CD14-positive monocyte (primary cell): Measurements from ENCODE around the gene ZNF800. TPM values are rescaled to one million over a fixed set of nuclear protein-coding genes. Genes with fewer than 3 reads are reported as not detected.

Source experiments
- DNase-seq, 3 donors: peaks; one replicate each; pipeline ENCODE4 v3.0.0-alpha.2; 2011 to 2022
- H2AFZ ChIP-seq: 2 replicates; pipeline ENCODE4 v1.6.0; 2012; ENCODE audit warnings: mild to moderate bottlenecking, low read depth, low read length, inconsistent platforms; ENCODE audit not compliant: insufficient read depth, poor library complexity, severe bottlenecking
- H3K27ac ChIP-seq, 2 donors: 1 replicate in 1 of 2; 2 replicates in 1 of 2; pipeline ENCODE4 v1.5.1; 2012 to 2013; ENCODE audit warnings: low read length in 2 of 2, control low read depth in 1 of 2, inconsistent platforms in 1 of 2, low read depth in 1 of 2, mild to moderate bottlenecking in 1 of 2
- H3K27me3 ChIP-seq, 2 donors: one replicate each; pipeline versions ENCODE4 v1.6.0 to v1.6.1; 2011 to 2013; ENCODE audit warnings: low read length in 2 of 2; ENCODE audit not compliant: control insufficient read depth in 2 of 2, insufficient read depth in 2 of 2
- H3K36me3 ChIP-seq, 2 donors: replicated peaks in 1 of 2; 1 replicate in 1 of 2; 2 replicates in 1 of 2; pipeline versions ENCODE4 v1.5.1 to v1.6.1; 2012 to 2013; ENCODE audit warnings: low read length in 2 of 2, control low read depth in 1 of 2, inconsistent platforms in 1 of 2, mild to moderate bottlenecking in 1 of 2; ENCODE audit not compliant: insufficient read depth in 2 of 2, control insufficient read depth in 1 of 2
- H3K4me1 ChIP-seq, 2 donors: 1 replicate in 1 of 2; 2 replicates in 1 of 2; pipeline versions ENCODE4 v1.5.1 to v1.6.1; 2012 to 2013; ENCODE audit warnings: low read length in 2 of 2, control low read depth in 1 of 2, inconsistent platforms in 1 of 2, mild to moderate bottlenecking in 1 of 2, moderate library complexity in 1 of 2; ENCODE audit not compliant: insufficient read depth in 2 of 2, control insufficient read depth in 1 of 2
- H3K4me2 ChIP-seq: replicated peaks from 2 replicates; pipeline ENCODE3; 2012; ENCODE audit warnings: low read length, moderate library complexity, mild to moderate bottlenecking; ENCODE audit not compliant: poor library complexity, severe bottlenecking; ENCODE audit errors: extremely low read depth
- H3K4me3 ChIP-seq, 3 experiments: fragments of 200-600 bp in 1 of 3; sonication (generic) in 1 of 3; replicated peaks in 1 of 3; 1 replicate in 2 of 3; 2 replicates in 1 of 3; pipeline ENCODE4 v1.5.1; 2011 to 2013; ENCODE audit warnings: low read length in 3 of 3, mild to moderate bottlenecking in 3 of 3, control low read depth in 2 of 3, low read depth in 2 of 3, inconsistent platforms in 1 of 3, moderate library complexity in 1 of 3
- H3K79me2 ChIP-seq: 2 replicates; pipeline ENCODE4 v1.6.0; 2012; ENCODE audit warnings: mild to moderate bottlenecking, control low read depth, inconsistent platforms, low read length, moderate library complexity; ENCODE audit not compliant: insufficient read depth
- H3K9ac ChIP-seq: 2 replicates; pipeline ENCODE4 v1.6.0; 2017; ENCODE audit warnings: low read length, mild to moderate bottlenecking; ENCODE audit not compliant: insufficient read depth, poor library complexity, severe bottlenecking
- H3K9me3 ChIP-seq, 2 donors: replicated peaks in 1 of 2; 1 replicate in 1 of 2; 2 replicates in 1 of 2; pipeline versions ENCODE4 v1.5.1 to v1.6.1; 2012 to 2013; ENCODE audit warnings: low read length in 2 of 2, control low read depth in 1 of 2; ENCODE audit not compliant: control insufficient read depth in 1 of 2, insufficient read depth in 1 of 2
- H4K20me1 ChIP-seq: 2 replicates; pipeline ENCODE4 v1.6.0; 2012; ENCODE audit warnings: mild to moderate bottlenecking, low read length, control low read depth, moderate library complexity; ENCODE audit not compliant: insufficient read depth
- H3K27ac Mint-ChIP-seq, 7 donors: one replicate each; pipeline ENCODE4 v1.8.0; 2020; ENCODE audit warnings: mild to moderate bottlenecking in 7 of 7, mixed read lengths in 7 of 7, moderate library complexity in 6 of 7, inconsistent platforms in 2 of 7
- H3K27me3 Mint-ChIP-seq, 3 donors: one replicate each; pipeline ENCODE4 v1.8.0; 2021 to 2022; ENCODE audit warnings: low read depth in 3 of 3, mild to moderate bottlenecking in 3 of 3, mixed read lengths in 3 of 3, moderate library complexity in 3 of 3, inconsistent platforms in 1 of 3
- H3K36me3 Mint-ChIP-seq, 2 donors: one replicate each; pipeline ENCODE4 v1.8.0; 2020; ENCODE audit warnings: mixed read lengths in 2 of 2, inconsistent platforms in 1 of 2, mild to moderate bottlenecking in 1 of 2
- H3K4me1 Mint-ChIP-seq: one replicate; pipeline ENCODE4 v1.8.0; 2020; ENCODE audit warnings: mild to moderate bottlenecking, mixed read lengths
- H3K4me3 Mint-ChIP-seq, 2 donors: one replicate each; pipeline ENCODE4 v1.8.0; 2020; ENCODE audit warnings: mild to moderate bottlenecking in 2 of 2, mixed read lengths in 2 of 2, moderate library complexity in 1 of 2
- H3K9me3 Mint-ChIP-seq, 7 donors: one replicate each; pipeline ENCODE4 v1.8.0; 2020 to 2022; ENCODE audit warnings: mixed read lengths in 7 of 7, mild to moderate bottlenecking in 6 of 7, moderate library complexity in 6 of 7, inconsistent platforms in 2 of 7
- WGBS: methylation state at CpG from one replicate; pipeline ENCODE4 v1.1.5; 2013; ENCODE audit warnings: missing lambda C conversion rate; ENCODE audit not compliant: insufficient coverage; 5-methylcytosine and 5-hydroxymethylcytosine counted together
- intact Hi-C, 2 donors: fragments of 100-400 bp; cut with micrococcal nuclease; formaldehyde crosslinking; loops; one replicate each; pipeline versions ENCODE4 v1.15.0 to v1.15.1; 2023
- polyA plus RNA-seq, 3 donors: library from polyadenylated mRNA; depleted of rRNA in 1 of 3; unstranded in 2 of 3; stranded (reverse) in 1 of 3; fragments of 300-500 nt in 2 of 3; fragments of >200 nt in 1 of 3; fragmentation: Illumina TruSeq in 2 of 3; gene quantifications; 1 replicate in 2 of 3; 2 replicates in 1 of 3; pipeline ENCODE4 v1.2.3, GENCODE V29; 2012 to 2021
- TF ChIP-seq, protein P1 (sequence below): fragments of 200-600 bp; IDR thresholded peaks from one replicate; pipeline ENCODE4 v1.8.0; 2022; ENCODE audit warnings: antibody characterized with exemption, mild to moderate bottlenecking

The ZNF800 gene
- polyA plus RNA-seq, 3 donors, result 11.8 to 19.6 (median 16.2) TPM

DNA sequence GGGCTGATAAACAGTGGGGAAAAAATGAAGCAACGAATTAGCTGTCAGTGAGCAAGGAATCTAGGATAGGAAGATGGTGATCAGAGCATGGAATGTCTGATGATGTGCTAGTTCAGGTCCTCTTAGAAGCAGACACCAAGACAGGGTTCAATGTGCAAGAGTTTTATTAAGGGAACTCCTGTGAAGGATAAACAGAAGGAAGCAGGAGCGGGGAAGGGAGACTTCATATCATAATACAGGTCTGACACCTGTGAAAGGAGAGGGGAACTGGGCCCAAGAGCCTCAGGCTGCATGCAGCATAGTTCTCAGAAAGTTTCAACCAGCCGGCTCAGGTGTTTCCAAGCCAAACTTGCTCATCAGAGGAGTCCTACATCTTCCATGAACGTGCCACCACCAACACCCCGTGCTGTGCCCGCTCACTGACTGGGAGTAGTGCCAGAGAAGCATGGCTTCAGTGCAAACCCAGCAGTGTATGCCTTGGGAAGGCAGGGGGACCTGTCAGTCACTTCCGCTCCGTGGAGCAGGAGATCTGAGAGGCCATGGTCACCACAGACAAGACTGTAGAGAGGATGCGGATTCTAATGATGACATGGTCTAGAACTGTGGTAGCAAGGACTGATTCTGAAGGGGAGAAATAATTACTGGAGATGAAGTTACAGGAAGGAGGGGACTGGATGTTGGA lies 45.8 kb downstream of the ZNF800 start:
- Mint-ChIP-seq H3K9me3 (peaks cover 0 to 8% (median 3%) of the 10 kb centered on the region in 7 donors), H3K4me3 (peak overlapping the region in 1 of 2 donors; percentile 81), H3K27ac (no peak overlapping the region), H3K27me3 (peaks cover 27 to 40% (median 34%) of the 10 kb centered on the region in 3 donors), H3K4me1 (peaks cover 9% of the 10 kb centered on the region), H3K36me3 (peaks cover 13 to 15% of the 10 kb centered on the region in 2 donors)
- TF ChIP-seq, protein P1, sequence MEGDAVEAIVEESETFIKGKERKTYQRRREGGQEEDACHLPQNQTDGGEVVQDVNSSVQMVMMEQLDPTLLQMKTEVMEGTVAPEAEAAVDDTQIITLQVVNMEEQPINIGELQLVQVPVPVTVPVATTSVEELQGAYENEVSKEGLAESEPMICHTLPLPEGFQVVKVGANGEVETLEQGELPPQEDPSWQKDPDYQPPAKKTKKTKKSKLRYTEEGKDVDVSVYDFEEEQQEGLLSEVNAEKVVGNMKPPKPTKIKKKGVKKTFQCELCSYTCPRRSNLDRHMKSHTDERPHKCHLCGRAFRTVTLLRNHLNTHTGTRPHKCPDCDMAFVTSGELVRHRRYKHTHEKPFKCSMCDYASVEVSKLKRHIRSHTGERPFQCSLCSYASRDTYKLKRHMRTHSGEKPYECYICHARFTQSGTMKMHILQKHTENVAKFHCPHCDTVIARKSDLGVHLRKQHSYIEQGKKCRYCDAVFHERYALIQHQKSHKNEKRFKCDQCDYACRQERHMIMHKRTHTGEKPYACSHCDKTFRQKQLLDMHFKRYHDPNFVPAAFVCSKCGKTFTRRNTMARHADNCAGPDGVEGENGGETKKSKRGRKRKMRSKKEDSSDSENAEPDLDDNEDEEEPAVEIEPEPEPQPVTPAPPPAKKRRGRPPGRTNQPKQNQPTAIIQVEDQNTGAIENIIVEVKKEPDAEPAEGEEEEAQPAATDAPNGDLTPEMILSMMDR, result no peak
- no peak overlapping the region for H2AFZ ChIP-seq
- no peak overlapping the region for H3K27ac ChIP-seq
- peaks cover 0 to 4% of the 10 kb centered on the region in 2 donors for H3K36me3 ChIP-seq
- H4K20me1 ChIP-seq, result no peaks in the 10 kb centered on the region
- 81% methylated on average over 7 of the region's 9 CpGs for WGBS
- no peak overlapping the region for H3K4me3 ChIP-seq
- DNase-seq, result no peak
- H3K9ac ChIP-seq, result no peak overlapping the region
- peaks cover 28 to 48% of the 10 kb centered on the region in 2 donors for H3K27me3 ChIP-seq
- no peaks in the 10 kb centered on the region for H3K79me2 ChIP-seq
- H3K4me2 ChIP-seq, result no peak overlapping the region
- no peaks in the 10 kb centered on the region for H3K9me3 ChIP-seq
- intact Hi-C loops, result no loop called here
- H3K4me1 ChIP-seq, result peaks cover 4 to 5% of the 10 kb centered on the region in 2 donors

DNA sequence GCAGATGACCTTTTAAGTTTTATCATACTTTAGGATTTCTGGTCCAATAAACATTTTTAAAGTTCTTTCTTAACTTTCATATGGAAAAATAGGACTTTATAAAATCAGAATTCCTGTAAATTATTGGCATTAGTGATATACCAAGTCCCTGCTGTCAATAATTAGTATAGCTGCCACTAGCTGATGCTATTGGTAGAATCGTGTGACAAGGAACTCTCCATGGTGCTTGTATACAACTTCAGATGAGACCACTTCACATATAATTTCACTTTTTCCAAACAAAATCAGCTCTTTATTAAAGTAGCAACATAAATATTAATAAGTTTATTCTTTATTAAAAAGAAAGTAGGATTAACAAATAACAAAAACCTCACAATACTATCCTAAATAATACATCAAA lies 49.9 kb downstream of the ZNF800 start:
- Histone ChIP-seq H3K27me3 (peaks cover 18 to 28% of the 10 kb centered on the region in 2 donors), H2AFZ (no peak overlapping the region), H3K9me3 (no peaks in the 10 kb centered on the region), H3K4me2 (no peak overlapping the region), H3K4me1 (peaks cover 2 to 3% of the 10 kb centered on the region in 2 donors), H3K9ac (no peak overlapping the region), H3K4me3 (no peak overlapping the region), H3K36me3 (no peaks in the 10 kb centered on the region), H3K27ac (no peak overlapping the region), H4K20me1 (no peaks in the 10 kb centered on the region), H3K79me2 (no peaks in the 10 kb centered on the region)
- H3K27ac Mint-ChIP-seq, result no peak overlapping the region
- intact Hi-C loops, result no loop called here
- no CpG with 5 or more reads among the region's 1 CpG for WGBS
- H3K27me3 Mint-ChIP-seq, result peaks cover 25 to 35% (median 26%) of the 10 kb centered on the region in 3 donors
- peaks cover 6% of the 10 kb centered on the region for H3K4me1 Mint-ChIP-seq
- DNase-seq, result no peak
- peaks cover 0 to 8% (median 3%) of the 10 kb centered on the region in 7 donors for H3K9me3 Mint-ChIP-seq
- peaks cover 4 to 5% of the 10 kb centered on the region in 2 donors for H3K36me3 Mint-ChIP-seq
- TF ChIP-seq, protein P1, result no peak
- no peak overlapping the region for H3K4me3 Mint-ChIP-seq
